Measurements from ENCODE around the gene GRK5. TPM values are rescaled to one million over a fixed set of nuclear protein-coding genes. Genes with fewer than 3 reads are reported as not detected.

GRK5 gene
- total RNA-seq, 1 experiment from 2014 or later = 29.0 TPM

- Histone ChIP-seq H3K27ac (ENCODE audit: low read length) (no peak overlapping the region), H3K9me3 (ENCODE audit: control insufficient read depth, insufficient read depth, low read depth, low read length) (no peaks in the 10 kb centered on the region), H3K27me3 (ENCODE audit: control insufficient read depth, insufficient read depth, low read length) (no peaks in the 10 kb centered on the region), H3K36me3 (ENCODE audit: control insufficient read depth, insufficient read depth, low read length) (no peaks in the 10 kb centered on the region), H3K4me1 (ENCODE audit: control insufficient read depth, insufficient read depth, low read length) (peaks cover 23% of the 10 kb centered on the region), H3K4me3 (ENCODE audit: low read depth in 2 of 2, low read length in 2 of 2) (no peak overlapping the region)
- TF ChIP-seq POLR2AphosphoS5 (IDR thresholded peaks at IDR 0.05; ENCODE audit: low read depth, low read length) (no peak), TCF7L2 (IDR thresholded peaks at IDR 0.05; ENCODE audit: low read depth, low read length) (no peak), SIN3A (IDR thresholded peaks at IDR 0.05; ENCODE audit: borderline replicate concordance, insufficient read depth, low read depth, low read length) (no peak)
- TF ChIP-seq, protein P1, sequence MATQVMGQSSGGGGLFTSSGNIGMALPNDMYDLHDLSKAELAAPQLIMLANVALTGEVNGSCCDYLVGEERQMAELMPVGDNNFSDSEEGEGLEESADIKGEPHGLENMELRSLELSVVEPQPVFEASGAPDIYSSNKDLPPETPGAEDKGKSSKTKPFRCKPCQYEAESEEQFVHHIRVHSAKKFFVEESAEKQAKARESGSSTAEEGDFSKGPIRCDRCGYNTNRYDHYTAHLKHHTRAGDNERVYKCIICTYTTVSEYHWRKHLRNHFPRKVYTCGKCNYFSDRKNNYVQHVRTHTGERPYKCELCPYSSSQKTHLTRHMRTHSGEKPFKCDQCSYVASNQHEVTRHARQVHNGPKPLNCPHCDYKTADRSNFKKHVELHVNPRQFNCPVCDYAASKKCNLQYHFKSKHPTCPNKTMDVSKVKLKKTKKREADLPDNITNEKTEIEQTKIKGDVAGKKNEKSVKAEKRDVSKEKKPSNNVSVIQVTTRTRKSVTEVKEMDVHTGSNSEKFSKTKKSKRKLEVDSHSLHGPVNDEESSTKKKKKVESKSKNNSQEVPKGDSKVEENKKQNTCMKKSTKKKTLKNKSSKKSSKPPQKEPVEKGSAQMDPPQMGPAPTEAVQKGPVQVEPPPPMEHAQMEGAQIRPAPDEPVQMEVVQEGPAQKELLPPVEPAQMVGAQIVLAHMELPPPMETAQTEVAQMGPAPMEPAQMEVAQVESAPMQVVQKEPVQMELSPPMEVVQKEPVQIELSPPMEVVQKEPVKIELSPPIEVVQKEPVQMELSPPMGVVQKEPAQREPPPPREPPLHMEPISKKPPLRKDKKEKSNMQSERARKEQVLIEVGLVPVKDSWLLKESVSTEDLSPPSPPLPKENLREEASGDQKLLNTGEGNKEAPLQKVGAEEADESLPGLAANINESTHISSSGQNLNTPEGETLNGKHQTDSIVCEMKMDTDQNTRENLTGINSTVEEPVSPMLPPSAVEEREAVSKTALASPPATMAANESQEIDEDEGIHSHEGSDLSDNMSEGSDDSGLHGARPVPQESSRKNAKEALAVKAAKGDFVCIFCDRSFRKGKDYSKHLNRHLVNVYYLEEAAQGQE (IDR thresholded peaks at IDR 0.05; ENCODE audit: insufficient read depth in 1 of 2, low read depth in 2 of 2, low read length in 1 of 2) = no peak
- TF ChIP-seq, protein P2, sequence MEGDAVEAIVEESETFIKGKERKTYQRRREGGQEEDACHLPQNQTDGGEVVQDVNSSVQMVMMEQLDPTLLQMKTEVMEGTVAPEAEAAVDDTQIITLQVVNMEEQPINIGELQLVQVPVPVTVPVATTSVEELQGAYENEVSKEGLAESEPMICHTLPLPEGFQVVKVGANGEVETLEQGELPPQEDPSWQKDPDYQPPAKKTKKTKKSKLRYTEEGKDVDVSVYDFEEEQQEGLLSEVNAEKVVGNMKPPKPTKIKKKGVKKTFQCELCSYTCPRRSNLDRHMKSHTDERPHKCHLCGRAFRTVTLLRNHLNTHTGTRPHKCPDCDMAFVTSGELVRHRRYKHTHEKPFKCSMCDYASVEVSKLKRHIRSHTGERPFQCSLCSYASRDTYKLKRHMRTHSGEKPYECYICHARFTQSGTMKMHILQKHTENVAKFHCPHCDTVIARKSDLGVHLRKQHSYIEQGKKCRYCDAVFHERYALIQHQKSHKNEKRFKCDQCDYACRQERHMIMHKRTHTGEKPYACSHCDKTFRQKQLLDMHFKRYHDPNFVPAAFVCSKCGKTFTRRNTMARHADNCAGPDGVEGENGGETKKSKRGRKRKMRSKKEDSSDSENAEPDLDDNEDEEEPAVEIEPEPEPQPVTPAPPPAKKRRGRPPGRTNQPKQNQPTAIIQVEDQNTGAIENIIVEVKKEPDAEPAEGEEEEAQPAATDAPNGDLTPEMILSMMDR (IDR thresholded peaks at IDR 0.05) = no peak
- ATAC-seq (no peak), DNase-seq (ENCODE audit: low read depth, low spot score) (no peak)
- intact Hi-C loops (cut with micrococcal nuclease; ENCODE audit: unreplicated experiment) (no loop called here), in situ Hi-C loops (cut with HindIII; ENCODE audit: low pct_unique_long_range_greater_than_20kb, low sequenced_read_pairs) (no loop called here)
- ChIA-PET CTCF (interaction anchor here (1.4 kb wide), 1 partner anchor 12 kb away, joined by 3 read pairs; no protein-coding TSS in a partner anchor), POLR2A (no interaction called here)
- no TSS peak for BruUV-seq (replicated peaks)
Measured at GRCh38 chr10:119263951-119264617, 56.7 kb downstream of the GRK5 start.

DNA sequence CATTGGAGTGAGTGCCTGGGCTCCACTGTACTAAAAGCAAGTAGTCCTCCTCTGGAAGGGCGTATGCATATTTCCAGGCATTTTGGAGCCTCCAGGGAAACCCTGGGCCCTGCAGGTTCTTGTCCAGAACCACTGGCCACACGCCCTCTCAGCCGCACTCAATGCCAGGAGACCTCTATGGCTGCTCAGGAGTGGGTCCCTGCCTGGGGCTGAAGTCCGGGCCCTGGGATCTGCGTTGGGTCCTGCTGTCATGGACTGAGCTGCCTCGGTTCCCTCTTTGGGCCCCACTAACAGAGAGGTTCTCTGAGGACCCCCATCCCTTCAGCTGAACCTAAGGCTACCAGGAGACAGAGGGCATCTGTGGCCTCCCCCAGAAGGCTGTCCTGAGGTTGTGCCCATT, 58.3 kb downstream of the GRK5 start:
- ChIA-PET CTCF (no interaction called here), POLR2A (no interaction called here)
- no peak for DNase-seq (ENCODE audit: low read depth, low spot score)
- H3K4me3 ChIP-seq (ENCODE audit: low read depth in 2 of 2, low read length in 2 of 2) = no peak overlapping the region
- BruUV-seq (replicated peaks) = no TSS peak
- TF ChIP-seq, protein P1 (IDR thresholded peaks at IDR 0.05; ENCODE audit: insufficient read depth in 1 of 2, low read depth in 2 of 2, low read length in 1 of 2) = no peak
- no peak for TF ChIP-seq POLR2AphosphoS5 (IDR thresholded peaks at IDR 0.05; ENCODE audit: low read depth, low read length)
- TF ChIP-seq TCF7L2 (IDR thresholded peaks at IDR 0.05; ENCODE audit: low read depth, low read length) = no peak
- TF ChIP-seq, protein P2 (IDR thresholded peaks at IDR 0.05) = no peak
- no peak for TF ChIP-seq SIN3A (IDR thresholded peaks at IDR 0.05; ENCODE audit: borderline replicate concordance, insufficient read depth, low read depth, low read length)
- peaks cover 36% of the 10 kb centered on the region for H3K4me1 ChIP-seq (ENCODE audit: control insufficient read depth, insufficient read depth, low read length)
- no peak overlapping the region for H3K27ac ChIP-seq (ENCODE audit: low read length)
- intact Hi-C loops (cut with micrococcal nuclease; ENCODE audit: unreplicated experiment) (no loop called here), in situ Hi-C loops (cut with HindIII; ENCODE audit: low pct_unique_long_range_greater_than_20kb, low sequenced_read_pairs) (no loop called here)
- no peaks in the 10 kb centered on the region for H3K36me3 ChIP-seq (ENCODE audit: control insufficient read depth, insufficient read depth, low read length)
- no peaks in the 10 kb centered on the region for H3K27me3 ChIP-seq (ENCODE audit: control insufficient read depth, insufficient read depth, low read length)
- no peak for ATAC-seq
- no peaks in the 10 kb centered on the region for H3K9me3 ChIP-seq (ENCODE audit: control insufficient read depth, insufficient read depth, low read depth, low read length)

Data from Panc1 (cell line).